Endothelial cell of umbilical vein (primary cell): Measurements from ENCODE around the gene NLRP6. TPM values are rescaled to one million over a fixed set of nuclear protein-coding genes. Genes with fewer than 3 reads are reported as not detected.
A peak's percentile ranks its signal among the peaks of the same experiment; 100 is the strongest.

ENCODE experiments used
- BruUV-seq: library from RNA; stranded (reverse); fragments of 400-500 nt; replicated peaks from 2 replicates; lab custom pipeline; 2021; lab: Mats Ljungman, UMichigan
- CTCF ChIA-PET: fragments of 300-600, 350-600 bp; sonication (Branson Sonifier 250); formaldehyde crosslinking; loops from one replicate; lab custom pipeline; 2021; ENCODE audit warnings: antibody characterized with exemption, inconsistent platforms; lab: Charles Lee
- POLR2A ChIA-PET: fragments of 300-600, 350-600 bp; sonication (Branson Sonifier 250); formaldehyde crosslinking; loops from one replicate; lab custom pipeline; 2021; ENCODE audit warnings: antibody characterized with exemption, inconsistent platforms; lab: Charles Lee
- DNase-seq: peaks from one replicate; pipeline ENCODE4 v3.0.0-alpha.2; 2011; ENCODE audit warnings: low read depth, low spot score
- FAIRE-seq: peaks from 2 replicates; lab custom pipeline; 2011; peaks lifted over from hg19 to GRCh38; lab: Jason Lieb, UNC
- H2AFZ ChIP-seq: 2 replicates; pipeline ENCODE4 v1.6.0; 2012; ENCODE audit warnings: low read depth, low read length, control low read depth, inconsistent platforms
- H3K27ac ChIP-seq: 2 replicates; pipeline ENCODE4 v1.5.1; 2011; ENCODE audit warnings: low read depth, mild to moderate bottlenecking, control low read depth, low read length, moderate library complexity; ENCODE audit not compliant: insufficient read depth
- H3K27me3 ChIP-seq, 2 experiments: 2 replicates each; pipeline versions ENCODE4 v1.6.0 to v1.6.1; 2011; ENCODE audit warnings: low read length in 2 of 2, mixed read lengths in 1 of 2; ENCODE audit not compliant: control insufficient read depth in 2 of 2, insufficient read depth in 2 of 2
- H3K36me3 ChIP-seq, 2 experiments: 2 replicates in 1 of 2; 3 replicates in 1 of 2; pipeline ENCODE4 v1.5.1; 2011; ENCODE audit warnings: low read length in 2 of 2, mild to moderate bottlenecking in 1 of 2, moderate library complexity in 1 of 2; ENCODE audit not compliant: control insufficient read depth in 2 of 2, insufficient read depth in 2 of 2; ENCODE audit errors: extremely low read depth in 1 of 2
- H3K4me1 ChIP-seq: 3 replicates; pipeline ENCODE4 v1.5.1; 2011; ENCODE audit warnings: mild to moderate bottlenecking, low read length; ENCODE audit not compliant: control insufficient read depth, insufficient read depth; ENCODE audit errors: extremely low read depth
- H3K4me2 ChIP-seq: 2 replicates; pipeline ENCODE4 v1.6.1; 2011; ENCODE audit warnings: low read length, control low read depth, mixed read lengths; ENCODE audit not compliant: insufficient read depth
- H3K4me3 ChIP-seq, 3 experiments: fragments of 200-600 bp in 1 of 3; sonication (generic), shearing (Covaris generic) in 1 of 3; replicated peaks in 1 of 3; 2 replicates each; pipeline ENCODE4 v1.5.1; 2011 to 2016; ENCODE audit warnings: control low read depth in 3 of 3, low read length in 3 of 3, mild to moderate bottlenecking in 2 of 3, inconsistent platforms in 1 of 3, low read depth in 1 of 3, moderate library complexity in 1 of 3; ENCODE audit not compliant: insufficient read depth in 1 of 3
- H3K79me2 ChIP-seq: 2 replicates; pipeline ENCODE4 v1.6.0; 2012; ENCODE audit warnings: low read length, inconsistent platforms; ENCODE audit not compliant: control insufficient read depth, insufficient read depth
- H3K9ac ChIP-seq: replicated peaks from 2 replicates; pipeline ENCODE3; 2011; ENCODE audit warnings: low read length, control low read depth; ENCODE audit not compliant: insufficient read depth; ENCODE audit errors: extremely low read depth
- H3K9me1 ChIP-seq: replicated peaks from 3 replicates; pipeline ENCODE4 v1.6.0; 2011; ENCODE audit warnings: mild to moderate bottlenecking, low read length; ENCODE audit not compliant: control insufficient read depth, insufficient read depth; ENCODE audit errors: extremely low read depth
- H3K9me3 ChIP-seq: replicated peaks from 2 replicates; pipeline ENCODE4 v1.5.1; 2012; ENCODE audit warnings: low read length, inconsistent platforms; ENCODE audit not compliant: control insufficient read depth, insufficient read depth
- H4K20me1 ChIP-seq: replicated peaks from 2 replicates; pipeline ENCODE3; 2011; ENCODE audit warnings: mild to moderate bottlenecking, low read length; ENCODE audit not compliant: control insufficient read depth, insufficient read depth; ENCODE audit errors: extremely low read depth
- EZH2 ChIP-seq: IDR thresholded peaks from 2 replicates; pipeline ENCODE4 v1.6.1; 2012; ENCODE audit warnings: borderline replicate concordance, low read depth, mild to moderate bottlenecking, moderate library complexity, low read length, inconsistent platforms; ENCODE audit not compliant: severe bottlenecking
- FOS ChIP-seq: IDR thresholded peaks from 2 replicates; pipeline ENCODE4 v1.6.1; 2011; ENCODE audit warnings: mild to moderate bottlenecking, low read length, moderate library complexity, borderline replicate concordance; ENCODE audit not compliant: insufficient read depth
- GATA2 ChIP-seq: IDR thresholded peaks from 2 replicates; pipeline ENCODE4 v1.7.0; 2011; ENCODE audit warnings: low read depth, mild to moderate bottlenecking, moderate library complexity, mixed read lengths, low read length; ENCODE audit not compliant: insufficient read length, insufficient read depth
- JUN ChIP-seq: IDR thresholded peaks from 2 replicates; pipeline ENCODE4 v1.6.1; 2011; ENCODE audit warnings: borderline replicate concordance, low read depth; ENCODE audit not compliant: insufficient read length, insufficient read depth
- MAX ChIP-seq: IDR thresholded peaks from 2 replicates; pipeline ENCODE4 v1.6.1; 2011; ENCODE audit not compliant: insufficient read depth, insufficient read length
- MYC ChIP-seq: IDR thresholded peaks from one replicate; pipeline ENCODE4 v1.6.1; 2011; ENCODE audit warnings: mild to moderate bottlenecking, low read depth, low read length
- POLR2A ChIP-seq: IDR thresholded peaks from 2 replicates; pipeline ENCODE4 v1.6.1; 2012; ENCODE audit warnings: low read depth, mild to moderate bottlenecking, control low read depth, low read length
- POLR2AphosphoS5 ChIP-seq: IDR thresholded peaks from 2 replicates; pipeline ENCODE4 v1.6.1; 2012; ENCODE audit warnings: low read depth, mild to moderate bottlenecking, control low read depth, low read length, moderate library complexity; ENCODE audit not compliant: insufficient read depth
- dilution Hi-C: fragments of 300-500 bp; cut with MboI; formaldehyde crosslinking; loops from one replicate; pipeline ENCODE4 v1.15.0; 2019; ENCODE audit warnings: low sequenced_read_pairs; ENCODE audit not compliant: extremely low pct_ligation_motif_present
- intact Hi-C: fragments of 100-400 bp; cut with micrococcal nuclease; formaldehyde crosslinking; loops from one replicate; pipeline ENCODE4 v1.10.0; 2022
- polyA plus RNA-seq, 4 experiments: library from polyadenylated mRNA; depleted of rRNA in 3 of 4; stranded (reverse) in 3 of 4; unstranded in 1 of 4; fragments of >200 nt; gene quantifications; 2 replicates each; pipeline versions ENCODE4 v1.2.1 to v1.2.3, GENCODE V29; 2011 to 2012; ENCODE audit warnings: missing spikeins in 1 of 4
- total RNA-seq: library from RNA; stranded (reverse); gene quantifications from 2 replicates; pipeline ENCODE4 v1.2.3, GENCODE V29; 2021
- TF ChIP-seq, protein P1 (sequence below), 2 donors: IDR thresholded peaks; 1 replicate in 1 of 2; 2 replicates in 1 of 2; pipeline ENCODE4 v1.5.1; 2011; ENCODE audit warnings: low read length in 2 of 2, mild to moderate bottlenecking in 2 of 2, moderate library complexity in 2 of 2, control low read depth in 1 of 2, inconsistent platforms in 1 of 2, low read depth in 1 of 2; ENCODE audit not compliant: insufficient read depth in 1 of 2; ENCODE audit errors: extremely low read depth in 1 of 2

Gene NLRP6
- total and polyA plus RNA-seq, 2 donors (not counting 3 experiments of a cell fraction or from before 2014, with no cell fraction given) = not detected

GRCh38 chr11:326842-327580 lies 48.8 kb downstream of the NLRP6 start:
- Histone ChIP-seq H3K36me3 (no peaks in the 10 kb centered on the region), H3K9ac (peak overlapping the region; percentile 44), H2AFZ (peak overlapping the region; percentile 50), H3K27me3 (no peaks in the 10 kb centered on the region), H3K9me1 (no peaks in the 10 kb centered on the region), H4K20me1 (no peaks in the 10 kb centered on the region), H3K4me3 (no peak overlapping the region), H3K79me2 (no peaks in the 10 kb centered on the region), H3K4me1 (peaks cover 15% of the 10 kb centered on the region), H3K27ac (peak overlapping the region; percentile 59), H3K4me2 (peak overlapping the region; percentile 26), H3K9me3 (no peaks in the 10 kb centered on the region)
- intact Hi-C loops = loop anchor here (1.0 to 2.0 kb wide), 2 partner anchors 8 to 30 kb away; no protein-coding TSS in a partner anchor
- dilution Hi-C loops = no loop called here
- ChIA-PET CTCF (interaction anchor here (0.7 to 1.3 kb wide), 5 partner anchors 12 to 28 kb away, joined by 3 to 4 read pairs (median 3); no protein-coding TSS in a partner anchor), POLR2A (interaction anchor here (1.0 kb wide), 1 partner anchor 28 kb away, joined by 3 read pairs; no protein-coding TSS in a partner anchor)
- peak; percentile 40 for TF ChIP-seq GATA2
- TF ChIP-seq FOS = peak; percentile 15
- no peak for TF ChIP-seq EZH2
- TF ChIP-seq POLR2AphosphoS5 = peak; percentile 76
- peak; percentile 51 for TF ChIP-seq MYC
- TF ChIP-seq JUN = peak; percentile 74
- TF ChIP-seq MAX = no peak
- peak; percentile 20 for TF ChIP-seq POLR2A
- TF ChIP-seq, protein P1, sequence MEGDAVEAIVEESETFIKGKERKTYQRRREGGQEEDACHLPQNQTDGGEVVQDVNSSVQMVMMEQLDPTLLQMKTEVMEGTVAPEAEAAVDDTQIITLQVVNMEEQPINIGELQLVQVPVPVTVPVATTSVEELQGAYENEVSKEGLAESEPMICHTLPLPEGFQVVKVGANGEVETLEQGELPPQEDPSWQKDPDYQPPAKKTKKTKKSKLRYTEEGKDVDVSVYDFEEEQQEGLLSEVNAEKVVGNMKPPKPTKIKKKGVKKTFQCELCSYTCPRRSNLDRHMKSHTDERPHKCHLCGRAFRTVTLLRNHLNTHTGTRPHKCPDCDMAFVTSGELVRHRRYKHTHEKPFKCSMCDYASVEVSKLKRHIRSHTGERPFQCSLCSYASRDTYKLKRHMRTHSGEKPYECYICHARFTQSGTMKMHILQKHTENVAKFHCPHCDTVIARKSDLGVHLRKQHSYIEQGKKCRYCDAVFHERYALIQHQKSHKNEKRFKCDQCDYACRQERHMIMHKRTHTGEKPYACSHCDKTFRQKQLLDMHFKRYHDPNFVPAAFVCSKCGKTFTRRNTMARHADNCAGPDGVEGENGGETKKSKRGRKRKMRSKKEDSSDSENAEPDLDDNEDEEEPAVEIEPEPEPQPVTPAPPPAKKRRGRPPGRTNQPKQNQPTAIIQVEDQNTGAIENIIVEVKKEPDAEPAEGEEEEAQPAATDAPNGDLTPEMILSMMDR (IDR thresholded peaks at IDR 0.05; ENCODE audit: extremely low read depth in 1 of 2, insufficient read depth in 1 of 2, low read depth in 1 of 2, low read length in 2 of 2) = no peak
- FAIRE-seq (peak; percentile 98), DNase-seq (peak; percentile 84)
- BruUV-seq = no TSS peak
